Naive B cell (primary cell): ENCODE results near the gene ADSL. TPM values are rescaled to one million over a fixed set of nuclear protein-coding genes. Genes with fewer than 3 reads are reported as not detected.

Experiments used
- ATAC-seq, 2 donors: fragments of 150-1000 bp; cut with Tn5 transposase; 2 replicates each; pipeline ENCODE4 v1.10.0; 2021; ENCODE audit warnings: low read depth in 2 of 2, mild to moderate bottlenecking in 2 of 2, moderate library complexity in 2 of 2
- DNase-seq: peaks from one replicate; pipeline ENCODE4 v3.0.0; 2022
- H3K27ac Mint-ChIP-seq, 6 donors: one replicate each; pipeline ENCODE4 v1.8.0; 2020 to 2022; ENCODE audit warnings: mild to moderate bottlenecking in 6 of 6, mixed read lengths in 6 of 6, moderate library complexity in 5 of 6, inconsistent platforms in 2 of 6
- H3K27me3 Mint-ChIP-seq, 3 donors: one replicate each; pipeline ENCODE4 v1.8.0; 2021 to 2022; ENCODE audit warnings: mixed read lengths in 3 of 3, mild to moderate bottlenecking in 1 of 3
- H3K36me3 Mint-ChIP-seq, 2 donors: one replicate each; pipeline ENCODE4 v1.8.0; 2020 to 2022; ENCODE audit warnings: mixed read lengths in 2 of 2, inconsistent platforms in 1 of 2, mild to moderate bottlenecking in 1 of 2
- H3K4me1 Mint-ChIP-seq, 3 donors: one replicate each; pipeline ENCODE4 v1.8.0; 2020 to 2022; ENCODE audit warnings: mixed read lengths in 3 of 3, inconsistent platforms in 1 of 3, mild to moderate bottlenecking in 1 of 3, moderate library complexity in 1 of 3
- H3K4me3 Mint-ChIP-seq, 8 donors: one replicate each; pipeline ENCODE4 v1.8.0; 2020 to 2022; ENCODE audit warnings: mild to moderate bottlenecking in 8 of 8, mixed read lengths in 8 of 8, moderate library complexity in 8 of 8, inconsistent platforms in 2 of 8
- H3K9me3 Mint-ChIP-seq, 7 donors: one replicate each; pipeline ENCODE4 v1.8.0; 2020 to 2022; ENCODE audit warnings: mixed read lengths in 7 of 7, mild to moderate bottlenecking in 5 of 7, inconsistent platforms in 2 of 7, moderate library complexity in 1 of 7
- polyA plus RNA-seq, 6 donors: library from polyadenylated mRNA; unstranded; fragments of 300-500 nt; fragmentation: Illumina TruSeq; gene quantifications; one replicate each; pipeline ENCODE4 v1.2.3, GENCODE V29; 2021; ENCODE audit warnings: low read depth in 6 of 6

The ADSL gene
- polyA plus RNA-seq, 6 donors from 2014 or later, result 44.4 to 73.3 (median 55.6) TPM

- H3K4me1 Mint-ChIP-seq, result peaks cover 48 to 52% (median 50%) of the 10 kb centered on the region in 3 donors
- no peak for ATAC-seq
These were observed 75.6 kb downstream of the ADSL start for GRCh38 chr22:40421941-40422340.

GRCh38 chr22:40422558-40423309 lies 76.4 kb downstream of the ADSL start:
- Mint-ChIP-seq H3K27me3 (no peaks in the 10 kb centered on the region), H3K9me3 (no peaks in the 10 kb centered on the region), H3K27ac (peak overlapping the region in 4 of 6 donors; percentile 43 to 90 (median 66)), H3K4me3 (no peak overlapping the region), H3K36me3 (peaks cover 20 to 46% of the 10 kb centered on the region in 2 donors), H3K4me1 (peaks cover 47 to 50% (median 48%) of the 10 kb centered on the region in 3 donors)
- no peak for DNase-seq
- no peak for ATAC-seq

More at GRCh38 chr22:40421941-40422340, 75.6 kb downstream of the ADSL start:
- H3K27ac Mint-ChIP-seq, result peak overlapping the region in 1 of 6 donors; percentile 63
- H3K9me3 Mint-ChIP-seq, result no peaks in the 10 kb centered on the region
- H3K4me3 Mint-ChIP-seq, result peak overlapping the region in 2 of 8 donors; percentile 6 to 10
- DNase-seq, result no peak
- no peaks in the 10 kb centered on the region for H3K27me3 Mint-ChIP-seq
- H3K36me3 Mint-ChIP-seq, result peaks cover 20 to 46% of the 10 kb centered on the region in 2 donors

- Mint-ChIP-seq H3K9me3 (no peaks in the 10 kb centered on the region), H3K27ac (peak overlapping the region in 2 of 6 donors; percentile 43 to 90), H3K4me1 (peaks cover 42 to 45% (median 44%) of the 10 kb centered on the region in 3 donors), H3K4me3 (no peak overlapping the region), H3K36me3 (peaks cover 20 to 46% of the 10 kb centered on the region in 2 donors), H3K27me3 (no peaks in the 10 kb centered on the region)
- no peak for DNase-seq
- ATAC-seq, result no peak
These were observed 77.0 kb downstream of the ADSL start for GRCh38 chr22:40423310-40423688.

- H3K4me3 Mint-ChIP-seq, result no peak overlapping the region
- no peak overlapping the region for H3K27ac Mint-ChIP-seq
- H3K9me3 Mint-ChIP-seq, result no peaks in the 10 kb centered on the region
- ATAC-seq (no peak), DNase-seq (no peak)
- no peaks in the 10 kb centered on the region for H3K27me3 Mint-ChIP-seq
- peaks cover 24 to 51% of the 10 kb centered on the region in 2 donors for H3K36me3 Mint-ChIP-seq
- peaks cover 46 to 48% (median 47%) of the 10 kb centered on the region in 3 donors for H3K4me1 Mint-ChIP-seq
These were observed 77.8 kb downstream of the ADSL start for GRCh38 chr22:40423882-40424640.

GRCh38 chr22:40425082-40425481 lies 78.8 kb downstream of the ADSL start:
- Mint-ChIP-seq H3K9me3 (no peaks in the 10 kb centered on the region), H3K27ac (no peak overlapping the region), H3K27me3 (no peaks in the 10 kb centered on the region), H3K4me3 (peak overlapping the region in 1 of 8 donors; percentile 1), H3K36me3 (peaks cover 25 to 60% of the 10 kb centered on the region in 2 donors), H3K4me1 (peaks cover 47 to 52% (median 50%) of the 10 kb centered on the region in 3 donors)
- ATAC-seq (no peak), DNase-seq (no peak)

GRCh38 chr22:40426594-40427333 lies 80.5 kb downstream of the ADSL start:
- Mint-ChIP-seq H3K27me3 (no peaks in the 10 kb centered on the region), H3K4me3 (no peak overlapping the region), H3K36me3 (peaks cover 20 to 62% of the 10 kb centered on the region in 2 donors), H3K27ac (peak overlapping the region in 3 of 6 donors; percentile 6 to 76 (median 14)), H3K4me1 (peaks cover 48 to 57% (median 52%) of the 10 kb centered on the region in 3 donors), H3K9me3 (no peaks in the 10 kb centered on the region)
- DNase-seq, result no peak
- ATAC-seq, result no peak

- no peak for ATAC-seq
- no peak for DNase-seq
- H3K27ac Mint-ChIP-seq, result peak overlapping the region in 3 of 6 donors; percentile 22 to 88 (median 75)
- H3K4me3 Mint-ChIP-seq, result peak overlapping the region in 1 of 8 donors; percentile 88
- H3K27me3 Mint-ChIP-seq, result no peaks in the 10 kb centered on the region
- H3K9me3 Mint-ChIP-seq, result no peaks in the 10 kb centered on the region
- H3K36me3 Mint-ChIP-seq, result peaks cover 5 to 42% of the 10 kb centered on the region in 2 donors
- peaks cover 45 to 68% (median 51%) of the 10 kb centered on the region in 3 donors for H3K4me1 Mint-ChIP-seq
These were observed 82.5 kb downstream of the ADSL start for GRCh38 chr22:40428796-40429195.

- no peak for ATAC-seq
- Mint-ChIP-seq H3K36me3 (peaks cover 8 to 40% of the 10 kb centered on the region in 2 donors), H3K27me3 (no peaks in the 10 kb centered on the region), H3K9me3 (no peaks in the 10 kb centered on the region), H3K4me1 (peaks cover 51 to 74% (median 58%) of the 10 kb centered on the region in 3 donors), H3K4me3 (no peak overlapping the region), H3K27ac (peak overlapping the region in 4 of 6 donors; percentile 56 to 83 (median 75))
- no peak for DNase-seq
These were observed 83.2 kb downstream of the ADSL start for GRCh38 chr22:40429481-40429880.

GRCh38 chr22:40430991-40431390 lies 84.7 kb downstream of the ADSL start:
- DNase-seq (no peak), ATAC-seq (no peak)
- Mint-ChIP-seq H3K27ac (peak overlapping the region in 5 of 6 donors; percentile 0 to 76 (median 38)), H3K27me3 (no peaks in the 10 kb centered on the region), H3K36me3 (peaks cover 8 to 31% of the 10 kb centered on the region in 2 donors), H3K4me3 (no peak overlapping the region), H3K9me3 (no peaks in the 10 kb centered on the region), H3K4me1 (peaks cover 56 to 86% (median 64%) of the 10 kb centered on the region in 3 donors)

GRCh38 chr22:40432157-40432556 lies 85.9 kb downstream of the ADSL start:
- Mint-ChIP-seq H3K27me3 (no peaks in the 10 kb centered on the region), H3K9me3 (no peaks in the 10 kb centered on the region), H3K4me1 (peaks cover 56 to 87% (median 64%) of the 10 kb centered on the region in 3 donors), H3K36me3 (peaks cover 8 to 22% of the 10 kb centered on the region in 2 donors), H3K27ac (peak overlapping the region in 4 of 6 donors; percentile 12 to 93 (median 48)), H3K4me3 (peak overlapping the region in 3 of 8 donors; percentile 2 to 36 (median 19))
- DNase-seq (no peak), ATAC-seq (no peak)

- Mint-ChIP-seq H3K4me1 (peaks cover 59 to 89% (median 67%) of the 10 kb centered on the region in 3 donors), H3K27me3 (no peaks in the 10 kb centered on the region), H3K4me3 (peak overlapping the region in 6 of 8 donors; percentile 2 to 72 (median 34)), H3K27ac (peak overlapping the region in 4 of 6 donors; percentile 81 to 93 (median 83)), H3K9me3 (no peaks in the 10 kb centered on the region), H3K36me3 (peaks cover 8 to 22% of the 10 kb centered on the region in 2 donors)
- ATAC-seq, result no peak
- no peak for DNase-seq
These were observed 86.3 kb downstream of the ADSL start for GRCh38 chr22:40432625-40433024.

GRCh38 chr22:40433416-40434090 lies 87.3 kb downstream of the ADSL start:
- peaks cover 8 to 22% of the 10 kb centered on the region in 2 donors for H3K36me3 Mint-ChIP-seq
- H3K9me3 Mint-ChIP-seq, result no peaks in the 10 kb centered on the region
- DNase-seq (no peak), ATAC-seq (no peak)
- peaks cover 66 to 97% (median 73%) of the 10 kb centered on the region in 3 donors for H3K4me1 Mint-ChIP-seq
- H3K27ac Mint-ChIP-seq, result peak overlapping the region in 5 of 6 donors; percentile 56 to 97 (median 83)
- peak overlapping the region in 4 of 8 donors; percentile 35 to 89 (median 78) for H3K4me3 Mint-ChIP-seq
- H3K27me3 Mint-ChIP-seq, result no peaks in the 10 kb centered on the region
